Neutrophil (primary cell): Measurements from ENCODE around the gene SND1.

Source experiments
- H3K27ac ChIP-seq: fragments of 200-600 bp; sonication (generic); 2 replicates; pipeline ENCODE4 v1.5.1; 2016; ENCODE audit warnings: mild to moderate bottlenecking, moderate library complexity
- H3K27me3 ChIP-seq: fragments of 200-600 bp; sonication (generic); 2 replicates; pipeline ENCODE4 v1.6.0; 2016; ENCODE audit warnings: mild to moderate bottlenecking
- H3K36me3 ChIP-seq: fragments of 200-600 bp; sonication (generic); 2 replicates; pipeline ENCODE4 v1.5.1; 2017
- H3K4me1 ChIP-seq, 2 experiments: fragments of 200-600 bp in 1 of 2; sonication (generic) in 1 of 2; 1 replicate in 1 of 2; 2 replicates in 1 of 2; pipeline versions ENCODE4 v1.5.1 to v1.6.1; 2013 to 2016; ENCODE audit warnings: low read depth in 1 of 2, low read length in 1 of 2, mild to moderate bottlenecking in 1 of 2, moderate library complexity in 1 of 2; ENCODE audit not compliant: control insufficient read depth in 1 of 2, insufficient read depth in 1 of 2
- H3K4me3 ChIP-seq, 2 experiments: fragments of 200-600 bp in 1 of 2; sonication (generic) in 1 of 2; 1 replicate in 1 of 2; 2 replicates in 1 of 2; pipeline ENCODE4 v1.5.1; 2013 to 2016; ENCODE audit warnings: low read depth in 1 of 2, low read length in 1 of 2, mild to moderate bottlenecking in 1 of 2, moderate library complexity in 1 of 2
- H3K9me3 ChIP-seq: fragments of 200-600 bp; sonication (generic); 2 replicates; pipeline ENCODE4 v1.5.1; 2016
- CTCF ChIP-seq: fragments of 200-600 bp; sonication (generic); IDR thresholded peaks from 2 replicates; pipeline ENCODE4 v1.5.1; 2016; ENCODE audit warnings: antibody characterized with exemption

Gene SND1

GRCh38 chr7:127628445-127628844 is 23.5 kb upstream of the SND1 start:
- TF ChIP-seq CTCF, result no peak
- H3K4me1 ChIP-seq, result no peaks in the 10 kb centered on the region
- H3K4me3 ChIP-seq, result no peak overlapping the region
- no peaks in the 10 kb centered on the region for H3K9me3 ChIP-seq
- H3K27ac ChIP-seq, result no peak overlapping the region
- peaks cover 18% of the 10 kb centered on the region for H3K27me3 ChIP-seq
- no peaks in the 10 kb centered on the region for H3K36me3 ChIP-seq

- no peak for TF ChIP-seq CTCF
- no peak overlapping the region for H3K27ac ChIP-seq
- H3K36me3 ChIP-seq, result no peaks in the 10 kb centered on the region
- H3K9me3 ChIP-seq, result no peaks in the 10 kb centered on the region
- H3K27me3 ChIP-seq, result peaks cover 11% of the 10 kb centered on the region
- no peaks in the 10 kb centered on the region for H3K4me1 ChIP-seq
- H3K4me3 ChIP-seq, result no peak overlapping the region
Observed at GRCh38 chr7:127629268-127629854, 22.6 kb upstream of the SND1 start.

- TF ChIP-seq CTCF, result no peak
- H3K36me3 ChIP-seq, result no peaks in the 10 kb centered on the region
- no peak overlapping the region for H3K4me3 ChIP-seq
- no peaks in the 10 kb centered on the region for H3K4me1 ChIP-seq
- H3K27me3 ChIP-seq, result no peaks in the 10 kb centered on the region
- no peaks in the 10 kb centered on the region for H3K9me3 ChIP-seq
- H3K27ac ChIP-seq, result no peak overlapping the region
Observed at GRCh38 chr7:127632276-127632910, 19.6 kb upstream of the SND1 start.

- H3K27me3 ChIP-seq, result peaks cover 11% of the 10 kb centered on the region
- H3K27ac ChIP-seq, result no peak overlapping the region
- H3K4me1 ChIP-seq, result no peaks in the 10 kb centered on the region
- no peaks in the 10 kb centered on the region for H3K36me3 ChIP-seq
- H3K4me3 ChIP-seq, result no peak overlapping the region
- TF ChIP-seq CTCF, result no peak
- no peaks in the 10 kb centered on the region for H3K9me3 ChIP-seq
Observed at GRCh38 chr7:127635659-127636285, 16.2 kb upstream of the SND1 start.

- Histone ChIP-seq H3K9me3 (no peaks in the 10 kb centered on the region), H3K36me3 (no peaks in the 10 kb centered on the region), H3K27me3 (peaks cover 11% of the 10 kb centered on the region), H3K4me3 (no peak overlapping the region), H3K4me1 (no peaks in the 10 kb centered on the region), H3K27ac (no peak overlapping the region)
- TF ChIP-seq CTCF, result no peak
Observed at GRCh38 chr7:127638197-127638596, 13.8 kb upstream of the SND1 start.
